HG02852 (cell line): ENCODE results near the gene RPS6KA2.
"Not testable (repeated sequence)": the region's sequence is repeated elsewhere in the genome, so short reads cannot be mapped to it uniquely, and the experiment has no call there.

Source experiments
- ATAC-seq: cut with Tn5 transposase; IDR thresholded peaks from one replicate; pipeline ENCODE4 v1.9.1; 2021; ENCODE audit warnings: mild to moderate bottlenecking, moderate library complexity; ENCODE audit not compliant: unreplicated experiment

The RPS6KA2 gene

GRCh38 chr6:166636191-166636933 lies 9.3 kb upstream of the RPS6KA2 start:
- no peak for ATAC-seq

- no peak for ATAC-seq
Observed at GRCh38 chr6:166635013-166635970, 8.2 kb upstream of the RPS6KA2 start.

- ATAC-seq: not testable (repeated sequence)
Observed at GRCh38 chr6:166634581-166634980, 7.5 kb upstream of the RPS6KA2 start.

- no peak for ATAC-seq
Observed at GRCh38 chr6:166633732-166634535, 6.9 kb upstream of the RPS6KA2 start.

GRCh38 chr6:166632731-166633130 lies 5.7 kb upstream of the RPS6KA2 start:
- no peak for ATAC-seq

- no peak for ATAC-seq
Observed at GRCh38 chr6:166630462-166630861, 3.4 kb upstream of the RPS6KA2 start.

- no peak for ATAC-seq
Observed at GRCh38 chr6:166629628-166630027, 2.6 kb upstream of the RPS6KA2 start.

- peak; percentile 31 for ATAC-seq
Observed at GRCh38 chr6:166627875-166628801, 1.1 kb upstream of the RPS6KA2 start.

- peak; percentile 4 for ATAC-seq
Observed at GRCh38 chr6:166626177-166627032, 646 bp downstream of the RPS6KA2 start.

GRCh38 chr6:166625356-166625755 lies 1.7 kb downstream of the RPS6KA2 start:
- ATAC-seq: no peak

GRCh38 chr6:166624275-166624674 lies 2.8 kb downstream of the RPS6KA2 start:
- ATAC-seq: no peak

- ATAC-seq: no peak
Observed at GRCh38 chr6:166623318-166623717, 3.7 kb downstream of the RPS6KA2 start.

GRCh38 chr6:166621114-166621540 lies 5.9 kb downstream of the RPS6KA2 start:
- no peak for ATAC-seq

GRCh38 chr6:166620478-166621113 lies 6.5 kb downstream of the RPS6KA2 start:
- ATAC-seq: no peak

GRCh38 chr6:166619912-166620311 lies 7.1 kb downstream of the RPS6KA2 start:
- no peak for ATAC-seq

GRCh38 chr6:166618866-166619761 lies 7.9 kb downstream of the RPS6KA2 start:
- no peak for ATAC-seq

GRCh38 chr6:166618251-166618650 lies 8.8 kb downstream of the RPS6KA2 start:
- no peak for ATAC-seq
